Neural cell (in vitro differentiated cells): ENCODE data around the gene FUBP3. TPM values are rescaled to one million over a fixed set of nuclear protein-coding genes. Genes with fewer than 3 reads are reported as not detected.

Experiments
- H2AFZ ChIP-seq: fragments of 200-600, 300-800 bp; sonication (generic), shearing (Covaris generic); 2 replicates; pipeline ENCODE4 v1.6.0; 2014; ENCODE audit warnings: low read depth, mild to moderate bottlenecking, antibody characterized with exemption, low read length, moderate library complexity
- H3F3A ChIP-seq: fragments of 200-600 bp; shearing (Covaris generic); 2 replicates; pipeline ENCODE4 v1.6.1; 2016; ENCODE audit warnings: mild to moderate bottlenecking, moderate library complexity, mixed read lengths, antibody characterized with exemption, low read length; ENCODE audit not compliant: insufficient read depth, poor library complexity, severe bottlenecking
- H3K27ac ChIP-seq: fragments of 200-600, 300-800 bp; sonication (generic), shearing (Covaris generic); 2 replicates; pipeline ENCODE4 v1.5.1; 2014; ENCODE audit warnings: mild to moderate bottlenecking, low read length, moderate library complexity
- H3K27me3 ChIP-seq: fragments of 300-800, 200-600 bp; sonication (generic), shearing (Covaris generic); 2 replicates; pipeline ENCODE4 v1.6.0; 2014; ENCODE audit warnings: mild to moderate bottlenecking, low read depth, low read length, moderate library complexity; ENCODE audit not compliant: insufficient read depth
- H3K36me3 ChIP-seq: fragments of 300-800, 200-600 bp; sonication (generic), shearing (Covaris generic); 2 replicates; pipeline ENCODE4 v1.5.1; 2014; ENCODE audit warnings: mild to moderate bottlenecking, antibody characterized with exemption, low read length, moderate library complexity; ENCODE audit not compliant: insufficient read depth
- H3K4me2 ChIP-seq: fragments of 300-800, 200-600 bp; sonication (generic), shearing (Covaris generic); 2 replicates; pipeline ENCODE4 v1.6.0; 2014; ENCODE audit warnings: mild to moderate bottlenecking, low read length
- H3K4me3 ChIP-seq: fragments of 300-800, 200-600 bp; sonication (generic), shearing (Covaris generic); 2 replicates; pipeline ENCODE4 v1.5.1; 2014; ENCODE audit warnings: mild to moderate bottlenecking, low read length, moderate library complexity
- H3K79me2 ChIP-seq: fragments of 200-600 bp; shearing (Covaris generic); replicated peaks from 2 replicates; pipeline ENCODE4 v1.6.0; 2014; ENCODE audit warnings: mild to moderate bottlenecking, low read length, moderate library complexity; ENCODE audit not compliant: insufficient read depth
- H3K9ac ChIP-seq: fragments of 300-800, 200-600 bp; sonication (generic), shearing (Covaris generic); 2 replicates; pipeline ENCODE4 v1.6.1; 2016; ENCODE audit warnings: mild to moderate bottlenecking, low read length, mixed read lengths
- H3K9me2 ChIP-seq: fragments of 200-600 bp; shearing (Covaris generic); 2 replicates; pipeline ENCODE4 v1.6.1; 2016; ENCODE audit warnings: mild to moderate bottlenecking, low read length, mixed read lengths; ENCODE audit not compliant: insufficient read depth
- H3K9me3 ChIP-seq: fragments of 200-600, 300-800 bp; sonication (generic), shearing (Covaris generic); 2 replicates; pipeline ENCODE4 v1.6.1; 2016; ENCODE audit warnings: mild to moderate bottlenecking, mixed run types, low read length, moderate library complexity, mixed read lengths
- H4K20me1 ChIP-seq: fragments of 200-600 bp; shearing (Covaris generic); 2 replicates; pipeline ENCODE4 v1.6.1; 2016; ENCODE audit warnings: mild to moderate bottlenecking, mixed run types; ENCODE audit not compliant: insufficient read depth
- CTCF ChIP-seq: fragments of 450-650 bp; IDR thresholded peaks from 2 replicates; pipeline ENCODE4 v1.5.1; 2014; ENCODE audit warnings: antibody characterized with exemption, mild to moderate bottlenecking, moderate library complexity; ENCODE audit not compliant: poor library complexity, severe bottlenecking
- EP300 ChIP-seq: fragments of 450-650 bp; conservative IDR thresholded peaks from 2 replicates; pipeline ENCODE4 v1.6.1; 2014; ENCODE audit warnings: antibody characterized with exemption, mild to moderate bottlenecking, moderate library complexity; ENCODE audit not compliant: poor library complexity, severe bottlenecking
- EZH2 ChIP-seq: fragments of 200-600, 300-800 bp; shearing (Covaris generic), sonication (generic); IDR thresholded peaks from 2 replicates; pipeline ENCODE4 v1.6.1; 2014; ENCODE audit warnings: antibody characterized with exemption, low read length, borderline replicate concordance, mild to moderate bottlenecking; ENCODE audit not compliant: insufficient read depth, poor library complexity, severe bottlenecking
- MXI1 ChIP-seq: fragments of 450-650 bp; conservative IDR thresholded peaks from 2 replicates; pipeline ENCODE4 v1.6.1; 2014; ENCODE audit warnings: antibody characterized with exemption, mild to moderate bottlenecking; ENCODE audit not compliant: poor library complexity, severe bottlenecking
- POLR2AphosphoS5 ChIP-seq: IDR thresholded peaks from 2 replicates; pipeline ENCODE4 v1.6.1; 2012
- RAD21 ChIP-seq: fragments of 450-650 bp; conservative IDR thresholded peaks from 2 replicates; pipeline ENCODE4 v1.6.1; 2014; ENCODE audit warnings: antibody characterized with exemption, mild to moderate bottlenecking, moderate library complexity
- REST ChIP-seq: IDR thresholded peaks from 2 replicates; pipeline ENCODE4 v1.6.1; 2012; ENCODE audit warnings: borderline replicate concordance
- SMC3 ChIP-seq: fragments of 450-650 bp; conservative IDR thresholded peaks from 2 replicates; pipeline ENCODE4 v1.6.1; 2014; ENCODE audit warnings: antibody characterized with exemption, mild to moderate bottlenecking, moderate library complexity; ENCODE audit not compliant: poor library complexity
- TAF1 ChIP-seq: IDR thresholded peaks from 2 replicates; pipeline ENCODE4 v1.6.1; 2012; ENCODE audit warnings: low read depth
- polyA plus RNA-seq: library from polyadenylated mRNA; depleted of rRNA; stranded (reverse); fragments of >200 nt; gene quantifications from 2 replicates; pipeline ENCODE4 v1.2.3, GENCODE V29; 2014

The FUBP3 gene
- polyA plus RNA-seq, 1 donor from 2014 or later: 70.5 TPM

- Histone ChIP-seq H3K4me3 (no peak overlapping the region), H3K9me2 (no peaks in the 10 kb centered on the region), H3K36me3 (no peaks in the 10 kb centered on the region), H3K9me3 (no peaks in the 10 kb centered on the region), H3F3A (no peaks in the 10 kb centered on the region), H3K79me2 (no peaks in the 10 kb centered on the region), H4K20me1 (no peaks in the 10 kb centered on the region), H2AFZ (no peak overlapping the region), H3K4me2 (no peak overlapping the region), H3K27ac (no peak overlapping the region), H3K27me3 (no peaks in the 10 kb centered on the region), H3K9ac (no peak overlapping the region)
- TF ChIP-seq RAD21 (no peak), POLR2AphosphoS5 (no peak), TAF1 (no peak), REST (no peak), MXI1 (no peak), SMC3 (no peak), EP300 (no peak), EZH2 (no peak), CTCF (no peak)
Observed at GRCh38 chr9:130565792-130566191, 13.6 kb upstream of the FUBP3 start.

- H2AFZ ChIP-seq: no peak overlapping the region
Observed at GRCh38 chr9:130570208-130570607, 9.2 kb upstream of the FUBP3 start.

More at GRCh38 chr9:130570208-130570607, 9.2 kb upstream of the FUBP3 start:
- H3K9ac ChIP-seq: no peak overlapping the region
- H3F3A ChIP-seq: no peaks in the 10 kb centered on the region
- no peaks in the 10 kb centered on the region for H3K9me3 ChIP-seq
- H3K79me2 ChIP-seq: no peaks in the 10 kb centered on the region
- no peaks in the 10 kb centered on the region for H3K9me2 ChIP-seq
- H4K20me1 ChIP-seq: no peaks in the 10 kb centered on the region
- H3K36me3 ChIP-seq: no peaks in the 10 kb centered on the region
- TF ChIP-seq REST (no peak), EP300 (no peak), RAD21 (no peak), CTCF (no peak), SMC3 (no peak), POLR2AphosphoS5 (no peak), EZH2 (no peak), MXI1 (no peak), TAF1 (no peak)
- no peak overlapping the region for H3K27ac ChIP-seq
- H3K27me3 ChIP-seq: no peaks in the 10 kb centered on the region
- H3K4me3 ChIP-seq: no peak overlapping the region
- H3K4me2 ChIP-seq: no peak overlapping the region
